Endothelial cell of umbilical vein (primary cell): Measurements from ENCODE around the gene TMIGD3.

Experiments
- CTCF ChIP-seq, 2 donors: IDR thresholded peaks; 1 replicate in 1 of 2; 2 replicates in 1 of 2; pipeline ENCODE4 v1.5.1; 2011; ENCODE audit warnings: low read length in 2 of 2, mild to moderate bottlenecking in 2 of 2, moderate library complexity in 2 of 2, control low read depth in 1 of 2, inconsistent platforms in 1 of 2, low read depth in 1 of 2; ENCODE audit not compliant: insufficient read depth in 1 of 2; ENCODE audit errors: extremely low read depth in 1 of 2
- EZH2 ChIP-seq: IDR thresholded peaks from 2 replicates; pipeline ENCODE4 v1.6.1; 2012; ENCODE audit warnings: borderline replicate concordance, low read depth, mild to moderate bottlenecking, moderate library complexity, low read length, inconsistent platforms; ENCODE audit not compliant: severe bottlenecking
- FOS ChIP-seq: IDR thresholded peaks from 2 replicates; pipeline ENCODE4 v1.6.1; 2011; ENCODE audit warnings: mild to moderate bottlenecking, low read length, moderate library complexity, borderline replicate concordance; ENCODE audit not compliant: insufficient read depth
- GATA2 ChIP-seq: IDR thresholded peaks from 2 replicates; pipeline ENCODE4 v1.7.0; 2011; ENCODE audit warnings: low read depth, mild to moderate bottlenecking, moderate library complexity, mixed read lengths, low read length; ENCODE audit not compliant: insufficient read length, insufficient read depth
- JUN ChIP-seq: IDR thresholded peaks from 2 replicates; pipeline ENCODE4 v1.6.1; 2011; ENCODE audit warnings: borderline replicate concordance, low read depth; ENCODE audit not compliant: insufficient read length, insufficient read depth
- MAX ChIP-seq: IDR thresholded peaks from 2 replicates; pipeline ENCODE4 v1.6.1; 2011; ENCODE audit not compliant: insufficient read depth, insufficient read length
- MYC ChIP-seq: IDR thresholded peaks from one replicate; pipeline ENCODE4 v1.6.1; 2011; ENCODE audit warnings: mild to moderate bottlenecking, low read depth, low read length
- POLR2A ChIP-seq: IDR thresholded peaks from 2 replicates; pipeline ENCODE4 v1.6.1; 2012; ENCODE audit warnings: low read depth, mild to moderate bottlenecking, control low read depth, low read length
- POLR2AphosphoS5 ChIP-seq: IDR thresholded peaks from 2 replicates; pipeline ENCODE4 v1.6.1; 2012; ENCODE audit warnings: low read depth, mild to moderate bottlenecking, control low read depth, low read length, moderate library complexity; ENCODE audit not compliant: insufficient read depth

DNA sequence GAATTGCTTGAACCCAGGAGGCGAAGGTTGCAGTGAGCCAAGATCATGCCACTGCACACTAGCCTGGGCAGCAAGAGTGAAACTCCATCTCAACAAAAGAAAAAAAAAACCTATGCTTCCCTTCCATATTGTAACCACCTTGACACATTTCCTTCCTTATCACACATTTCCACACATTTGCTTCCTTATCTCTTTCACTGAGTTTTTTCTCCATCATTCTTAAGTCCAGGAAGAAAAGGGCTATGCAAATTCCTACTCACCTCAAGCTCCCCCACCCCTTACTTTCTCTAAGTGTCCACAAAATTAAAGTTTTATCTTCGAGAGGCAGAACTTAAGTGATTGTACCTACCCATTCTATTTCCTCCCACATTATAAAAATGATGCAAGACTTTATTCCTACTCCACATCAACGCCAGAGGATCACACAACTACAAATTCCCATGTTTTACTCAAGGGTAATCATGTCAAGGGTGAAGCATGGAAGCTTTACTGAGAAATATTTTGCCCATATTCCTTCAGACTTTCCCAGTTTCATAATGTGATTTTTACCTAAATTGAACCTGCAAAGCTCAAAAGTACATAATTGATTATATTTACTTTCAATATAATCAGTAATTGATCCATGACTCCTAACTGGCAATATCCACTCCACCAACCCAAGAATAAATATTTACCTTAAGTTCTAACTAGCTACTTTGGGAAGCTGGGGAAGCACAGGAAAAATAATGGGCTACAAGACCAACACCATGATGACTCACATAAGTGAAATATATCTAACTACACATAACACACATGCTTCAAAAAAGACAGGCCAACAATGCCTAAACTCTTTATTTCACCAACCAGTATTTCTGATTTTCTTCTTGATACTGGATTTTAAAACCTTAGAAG, 63.7 kb downstream of the TMIGD3 start:
- TF ChIP-seq CTCF (IDR thresholded peaks at IDR 0.05; ENCODE audit: extremely low read depth in 1 of 2, insufficient read depth in 1 of 2, low read depth in 1 of 2, low read length in 2 of 2) (no peak), POLR2AphosphoS5 (no peak), EZH2 (no peak), POLR2A (no peak), MAX (no peak), FOS (no peak), JUN (no peak), MYC (no peak), GATA2 (no peak)
